SJSA1 (cell line): ENCODE data around the gene CHI3L1. TPM values are rescaled to one million over a fixed set of nuclear protein-coding genes. Genes with fewer than 3 reads are reported as not detected.

Source experiments
- DNase-seq, 2 experiments: peaks; one replicate each; pipeline ENCODE4 v3.0.0-alpha.2; 2015 to 2020; ENCODE audit warnings: low spot score in 2 of 2, low read depth in 1 of 2
- H3K27ac ChIP-seq: fragments of 250-450 bp; sonication (Bioruptor Pico); 2 replicates; pipeline ENCODE4 v1.5.1; 2020; ENCODE audit warnings: mild to moderate bottlenecking, moderate library complexity
- H3K27me3 ChIP-seq: fragments of 250-450 bp; sonication (Bioruptor Pico); replicated peaks from 2 replicates; pipeline ENCODE4 v1.5.1; 2020; ENCODE audit warnings: mild to moderate bottlenecking, moderate library complexity
- H3K36me3 ChIP-seq: fragments of 250-450 bp; sonication (Bioruptor Pico); 2 replicates; pipeline ENCODE4 v1.5.1; 2020; ENCODE audit warnings: mild to moderate bottlenecking
- H3K4me1 ChIP-seq: fragments of 250-450 bp; sonication (Bioruptor Pico); replicated peaks from 2 replicates; pipeline ENCODE4 v1.6.1; 2021; ENCODE audit warnings: mild to moderate bottlenecking
- H3K4me3 ChIP-seq: fragments of 250-450 bp; sonication (Bioruptor Pico); 2 replicates; pipeline ENCODE4 v1.5.1; 2020; ENCODE audit warnings: mild to moderate bottlenecking
- H3K9me3 ChIP-seq: fragments of 250-450 bp; sonication (Bioruptor Pico); replicated peaks from 2 replicates; pipeline ENCODE4 v1.5.1; 2020; ENCODE audit warnings: mild to moderate bottlenecking
- total RNA-seq: library from RNA; depleted of rRNA; stranded (reverse); fragments of >200 nt; shearing (Covaris generic); gene quantifications from 2 replicates; pipeline ENCODE4 v1.2.3, GENCODE V29; 2014

The CHI3L1 gene
- total RNA-seq, 1 experiment from 2014 or later = not detected

DNA sequence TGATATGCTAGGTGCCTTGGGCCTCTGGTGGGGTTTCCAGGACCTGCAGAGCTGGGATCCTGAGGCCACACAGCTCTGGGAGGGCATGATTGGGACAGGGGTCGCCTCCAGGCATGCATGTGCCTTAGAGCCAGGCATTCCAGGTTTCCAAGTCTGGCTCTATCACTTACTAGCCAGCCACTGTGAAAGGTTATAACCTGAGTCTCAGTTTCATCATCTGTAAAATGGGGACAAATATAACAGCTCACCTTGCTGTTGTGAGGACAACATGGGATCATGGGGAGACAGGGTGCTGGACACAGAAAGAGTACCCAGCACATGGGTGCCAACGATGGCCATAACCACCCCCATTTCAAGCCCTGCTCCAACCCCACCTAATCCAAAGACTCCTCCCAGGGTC, 2.7 kb downstream of the CHI3L1 start:
- H3K27ac ChIP-seq = no peak overlapping the region
- no peaks in the 10 kb centered on the region for H3K9me3 ChIP-seq
- no peak overlapping the region for H3K4me3 ChIP-seq
- DNase-seq = no peak
- no peaks in the 10 kb centered on the region for H3K36me3 ChIP-seq
- no peaks in the 10 kb centered on the region for H3K4me1 ChIP-seq
- H3K27me3 ChIP-seq = peaks cover 7% of the 10 kb centered on the region

DNA sequence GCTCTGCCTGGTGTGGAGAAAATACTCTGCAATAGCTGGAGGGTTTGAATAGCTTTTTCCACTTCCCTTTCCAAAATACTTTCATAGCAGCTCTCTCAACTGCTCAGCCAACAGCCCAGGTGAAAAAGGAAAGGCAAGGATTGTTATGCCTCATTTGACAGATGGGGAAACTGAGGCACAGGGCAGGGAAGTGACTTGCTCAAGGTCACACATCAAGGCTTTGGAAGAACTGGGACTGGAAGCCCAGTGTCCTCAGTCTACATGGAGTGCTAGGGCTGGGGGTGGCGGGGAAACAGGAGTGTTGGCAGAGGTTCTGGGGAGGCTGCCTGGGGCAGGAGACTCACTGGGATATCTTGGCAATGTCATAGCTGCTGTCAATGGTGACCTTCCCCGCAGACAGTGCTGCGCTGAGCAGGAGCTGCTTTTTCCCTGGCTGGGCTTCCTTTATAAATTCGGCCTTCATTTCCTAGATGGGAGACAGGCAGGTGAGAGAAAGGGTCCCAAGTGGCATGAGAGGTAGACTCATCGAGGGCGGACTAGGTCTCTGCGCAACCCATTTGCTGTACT, 4.0 kb downstream of the CHI3L1 start:
- Histone ChIP-seq H3K27me3 (no peaks in the 10 kb centered on the region; the same call in none of the 2 replicates), H3K27ac (no peak overlapping the region), H3K4me3 (no peak overlapping the region)

DNA sequence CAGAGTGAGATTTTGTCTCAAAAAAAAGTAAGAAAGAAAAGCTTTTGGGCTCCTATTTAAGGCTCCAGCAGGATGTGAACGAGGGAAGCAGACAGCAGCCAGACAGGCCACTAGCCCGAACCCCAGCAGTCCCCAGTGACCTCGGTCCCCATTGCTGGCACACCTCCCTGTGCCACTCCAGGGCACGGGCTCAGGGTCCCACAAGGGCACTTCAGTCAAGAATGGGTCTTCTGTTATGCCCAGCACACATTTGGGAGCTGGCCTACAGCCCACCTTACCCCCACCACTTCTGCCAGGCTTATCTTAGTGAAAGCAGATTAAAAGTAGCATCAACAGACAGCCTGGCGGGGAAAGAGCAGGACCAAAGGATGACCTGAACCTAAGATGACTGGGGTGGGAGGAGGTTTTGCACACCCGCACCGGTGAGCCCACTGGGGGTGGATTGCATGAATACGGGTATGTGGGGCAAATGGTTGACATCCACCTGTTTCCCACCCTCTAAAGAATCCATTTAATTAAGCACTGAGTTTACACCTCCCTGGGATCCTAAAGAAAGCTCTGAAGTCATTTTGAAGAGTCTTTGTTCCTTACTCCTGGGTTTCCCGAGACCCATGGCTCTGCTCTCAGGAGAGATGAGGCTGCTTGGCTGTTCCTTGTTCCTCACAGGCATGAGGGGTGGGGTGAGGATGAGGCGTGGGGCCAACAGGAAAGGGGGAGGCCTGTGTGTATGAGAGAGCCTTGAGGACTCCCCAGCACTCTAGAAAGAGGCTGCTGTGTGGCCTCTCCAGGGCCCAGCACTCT, 4.7 kb downstream of the CHI3L1 start:
- 0 out of 2 replicates have a peak, but pooled peaks cover 3% of the 10 kb centered on the region for H3K9me3 ChIP-seq
- DNase-seq = no peak
- H3K27me3 ChIP-seq = no peaks in the 10 kb centered on the region; the same call in 1 of the 2 replicates
- no peak overlapping the region for H3K27ac ChIP-seq
- no peak overlapping the region for H3K4me3 ChIP-seq
- no peaks in the 10 kb centered on the region for H3K36me3 ChIP-seq
- peaks cover 8% of the 10 kb centered on the region for H3K4me1 ChIP-seq

More for the DNA sequence above, 4.0 kb downstream of the CHI3L1 start:
- Histone ChIP-seq H3K36me3 (no peaks in the 10 kb centered on the region), H3K4me1 (peaks cover 4% of the 10 kb centered on the region), H3K9me3 (0 out of 2 replicates have a peak, but pooled peaks cover 3% of the 10 kb centered on the region)
- DNase-seq = no peak

DNA sequence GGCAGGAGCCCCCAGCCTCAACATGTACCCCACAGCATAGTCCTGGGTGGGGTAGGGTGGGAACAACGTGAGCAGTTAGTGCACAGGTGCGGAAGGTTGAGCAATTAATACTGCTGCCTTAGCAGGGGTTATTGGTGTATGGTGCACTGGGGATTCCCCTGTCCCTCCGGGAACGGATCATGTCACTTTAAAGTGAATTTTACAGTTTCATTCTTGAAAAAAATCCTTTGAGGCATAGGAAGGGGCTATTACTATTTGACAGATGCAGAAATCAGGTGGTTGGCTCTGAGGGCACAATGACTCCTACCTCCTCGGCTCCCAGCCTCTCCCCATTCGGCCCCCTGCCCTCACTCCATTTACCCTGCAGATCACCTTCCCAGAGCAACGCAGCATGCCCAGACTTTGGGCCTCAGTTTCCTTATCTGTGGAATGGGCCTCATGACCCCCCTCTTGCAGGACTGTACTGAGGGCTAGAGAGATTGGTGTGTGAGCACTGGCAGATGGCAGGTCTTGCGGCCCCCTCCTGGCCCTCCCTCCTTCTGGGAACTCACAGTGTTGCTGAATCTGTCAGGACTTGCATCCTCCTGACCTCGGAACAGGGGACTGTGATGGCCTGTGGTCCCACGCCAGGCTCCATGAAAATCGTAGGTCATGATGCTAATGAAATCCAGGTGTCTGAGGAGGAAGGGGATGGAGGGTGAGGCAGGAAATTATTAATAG, 5.7 kb downstream of the CHI3L1 start:
- H3K27ac ChIP-seq = no peak overlapping the region
- no peak for DNase-seq
- H3K9me3 ChIP-seq = 0 out of 2 replicates have a peak, but pooled peaks cover 3% of the 10 kb centered on the region
- no peaks in the 10 kb centered on the region for H3K36me3 ChIP-seq
- peaks cover 8% of the 10 kb centered on the region for H3K4me1 ChIP-seq
- H3K27me3 ChIP-seq = no peaks in the 10 kb centered on the region; the same call in 1 of the 2 replicates
- no peak overlapping the region for H3K4me3 ChIP-seq

DNA sequence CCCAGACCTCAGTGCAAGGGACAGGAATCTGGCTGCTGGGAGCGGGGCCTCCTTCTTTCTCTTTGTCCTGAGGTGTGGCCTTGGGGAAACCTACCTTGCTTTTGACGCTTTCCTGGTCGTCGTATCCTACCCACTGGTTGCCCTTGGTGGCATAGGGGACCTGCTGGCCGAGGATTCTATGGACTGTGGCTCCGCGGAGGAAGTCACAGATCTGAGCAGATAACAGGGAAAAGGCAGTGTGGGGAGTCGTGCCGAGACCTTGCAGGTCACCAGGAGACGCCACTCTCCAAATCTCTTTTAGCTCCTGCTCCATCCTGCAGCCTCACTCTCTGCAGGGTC, 6.9 kb downstream of the CHI3L1 start:
- Histone ChIP-seq H3K4me1 (peaks cover 8% of the 10 kb centered on the region), H3K9me3 (0 out of 2 replicates have a peak, but pooled peaks cover 3% of the 10 kb centered on the region), H3K27ac (no peak overlapping the region), H3K27me3 (no peaks in the 10 kb centered on the region; the same call in 1 of the 2 replicates), H3K4me3 (no peak overlapping the region), H3K36me3 (no peaks in the 10 kb centered on the region)
- DNase-seq = no peak

DNA sequence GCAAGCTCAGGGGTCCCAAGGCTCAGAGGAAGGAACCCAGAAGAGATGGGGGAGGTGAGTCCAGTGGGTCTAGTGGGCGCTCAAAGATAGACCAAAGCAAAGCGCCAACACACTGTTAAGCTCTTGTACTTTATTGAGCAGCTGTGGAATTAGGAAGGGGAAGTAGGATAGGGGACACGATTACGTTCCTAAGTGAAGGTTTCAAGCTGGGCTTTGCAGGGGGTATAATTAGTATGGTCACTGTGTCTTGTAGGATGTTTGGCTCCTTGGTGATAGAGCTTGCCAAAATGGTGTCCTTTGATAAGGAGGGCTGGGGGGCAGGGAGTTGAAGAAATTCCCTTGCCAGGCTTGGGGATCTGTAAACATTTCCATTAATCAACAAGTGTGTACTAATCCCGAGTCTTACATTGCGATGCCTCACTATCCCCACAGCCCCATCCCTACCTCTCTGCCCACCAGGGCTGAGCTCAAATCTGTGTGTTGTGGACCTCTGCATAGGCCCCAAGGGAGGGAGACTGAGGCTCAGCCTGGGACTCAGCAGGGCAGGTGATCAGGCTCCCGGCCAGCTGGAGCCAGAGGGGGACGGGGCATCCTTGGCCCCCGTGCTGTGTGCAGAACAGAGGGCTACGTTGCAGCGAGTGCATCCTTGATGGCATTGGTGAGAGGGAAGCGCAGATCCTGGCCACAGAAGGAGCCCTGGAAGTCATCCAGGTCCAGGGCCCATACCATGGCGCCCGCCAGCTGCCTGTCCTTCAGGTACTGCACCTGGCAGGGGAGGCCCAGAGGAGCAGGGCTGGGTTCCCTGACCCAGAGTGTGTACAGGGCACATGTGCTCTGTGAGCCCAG, 7.5 kb downstream of the CHI3L1 start:
- DNase-seq = no peak
- no peaks in the 10 kb centered on the region for H3K36me3 ChIP-seq
- H3K27me3 ChIP-seq = no peaks in the 10 kb centered on the region; the same call in 1 of the 2 replicates
- no peak overlapping the region for H3K27ac ChIP-seq
- H3K9me3 ChIP-seq = 0 out of 2 replicates have a peak, but pooled peaks cover 3% of the 10 kb centered on the region
- H3K4me1 ChIP-seq = peaks cover 8% of the 10 kb centered on the region
- no peak overlapping the region for H3K4me3 ChIP-seq

DNA sequence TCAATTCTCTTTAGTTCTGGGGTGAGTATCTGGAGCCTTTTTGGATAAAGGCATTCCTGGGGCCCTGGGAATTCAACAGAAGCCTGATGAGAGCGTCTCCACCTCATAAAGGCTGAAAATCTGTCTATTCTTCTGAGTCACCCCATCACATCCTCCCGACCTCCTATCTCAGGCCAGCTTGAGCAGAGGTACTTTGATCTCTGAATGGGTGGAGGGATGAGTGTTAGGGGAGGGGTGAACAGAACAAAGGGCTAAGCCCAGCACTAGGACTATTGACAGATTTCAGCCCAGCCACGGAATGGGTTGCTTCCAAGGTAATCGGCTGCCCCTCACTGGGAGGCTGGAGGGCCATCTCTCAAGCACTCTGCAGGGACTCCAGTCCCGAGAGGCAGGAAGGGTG, 8.4 kb downstream of the CHI3L1 start:
- H3K27ac ChIP-seq = no peak overlapping the region
- DNase-seq = no peak
- H3K36me3 ChIP-seq = no peaks in the 10 kb centered on the region
- 0 out of 2 replicates have a peak, but pooled peaks cover 3% of the 10 kb centered on the region for H3K9me3 ChIP-seq
- peaks cover 8% of the 10 kb centered on the region for H3K4me1 ChIP-seq
- H3K4me3 ChIP-seq = no peak overlapping the region
- H3K27me3 ChIP-seq = no peaks in the 10 kb centered on the region; the same call in 1 of the 2 replicates

DNA sequence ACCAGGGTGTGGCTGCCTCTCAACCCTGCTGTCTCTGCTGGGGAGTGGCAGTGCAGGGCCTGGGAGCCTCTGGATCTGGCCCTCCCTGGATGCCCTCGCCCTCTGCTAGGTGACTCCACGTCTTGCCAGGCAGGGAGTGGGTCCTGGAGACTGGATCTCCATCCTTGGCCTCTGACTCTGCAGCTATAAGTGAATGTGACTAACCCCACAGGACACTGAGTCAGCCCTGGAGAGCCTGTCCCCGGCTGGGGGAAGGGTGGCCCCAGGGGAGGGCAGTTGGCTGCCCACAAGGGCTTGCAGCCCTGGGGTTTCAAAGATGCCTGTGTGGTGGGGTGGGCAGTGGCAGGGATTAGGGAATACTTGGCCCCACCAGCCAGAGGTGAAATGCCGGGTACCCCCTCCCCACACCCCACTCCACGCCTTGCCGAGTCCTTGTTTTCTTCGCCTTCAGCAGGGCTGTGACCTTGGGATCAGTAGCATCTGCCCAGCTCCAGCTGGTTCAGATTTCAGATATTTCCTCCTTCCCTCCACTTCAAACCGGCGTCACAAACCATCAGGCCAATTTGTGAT, 8.9 kb downstream of the CHI3L1 start:
- no peak overlapping the region for H3K4me3 ChIP-seq
- H3K36me3 ChIP-seq = no peaks in the 10 kb centered on the region
- peaks cover 8% of the 10 kb centered on the region for H3K4me1 ChIP-seq
- no peak overlapping the region for H3K27ac ChIP-seq
- 0 out of 2 replicates have a peak, but pooled peaks cover 3% of the 10 kb centered on the region for H3K9me3 ChIP-seq
- no peaks in the 10 kb centered on the region; the same call in 1 of the 2 replicates for H3K27me3 ChIP-seq
- DNase-seq = peak; percentile 12 to 55

DNA sequence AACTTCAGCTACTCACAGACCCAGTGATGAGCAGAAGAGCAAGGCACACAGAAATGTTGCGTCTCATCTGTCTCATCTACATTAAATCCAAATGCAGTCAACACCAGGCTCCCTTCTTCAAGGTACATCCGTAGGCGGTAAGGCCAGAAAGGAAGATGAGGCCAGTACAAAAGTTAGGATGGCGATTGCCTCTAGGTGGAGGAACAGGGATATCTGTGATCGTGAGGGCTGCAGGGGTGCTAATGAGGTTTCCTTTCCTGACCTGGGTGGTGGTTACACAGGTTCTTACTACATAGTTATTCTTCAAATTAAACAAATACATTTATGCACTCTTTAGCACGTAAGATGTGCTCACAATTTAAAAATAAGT, 9.5 kb downstream of the CHI3L1 start:
- DNase-seq = no peak

DNA sequence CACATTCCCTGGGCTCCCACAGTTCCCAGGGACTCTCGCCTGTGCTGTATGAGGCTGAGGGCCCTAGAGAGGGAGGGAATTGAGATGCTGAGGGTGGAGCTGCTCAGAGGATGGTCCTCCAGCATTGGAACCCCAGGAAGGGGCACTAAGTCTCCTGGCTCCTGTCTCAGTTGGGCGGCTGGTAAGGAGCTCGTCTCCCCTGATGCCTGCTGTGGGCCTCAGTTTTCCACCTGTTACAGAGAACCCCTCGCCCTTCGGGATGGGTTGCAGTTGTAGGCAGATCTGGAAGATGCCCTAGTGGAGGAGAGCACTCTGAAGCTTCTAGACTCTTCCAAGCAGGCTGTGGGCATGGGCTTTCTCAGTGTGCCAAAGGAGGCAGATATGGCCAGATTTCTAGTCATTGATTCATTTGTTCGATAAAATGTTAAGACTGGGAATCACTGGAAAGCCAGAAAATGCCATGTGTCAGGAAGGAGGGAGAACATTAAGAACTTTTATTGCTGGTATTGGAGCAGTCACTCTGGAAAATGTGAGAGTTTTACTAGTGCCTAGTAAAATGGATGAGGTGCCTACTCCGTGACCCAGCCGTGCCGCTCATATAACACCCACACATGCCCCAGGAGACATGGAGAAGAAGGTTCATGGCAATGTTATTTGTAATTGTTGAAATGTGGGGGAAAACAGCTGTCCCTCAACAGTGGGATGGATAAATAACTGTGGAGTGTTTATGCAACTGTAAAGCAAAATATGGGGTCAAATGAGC, 10.1 kb downstream of the CHI3L1 start:
- H3K4me1 ChIP-seq = peaks cover 8% of the 10 kb centered on the region
- no peaks in the 10 kb centered on the region for H3K36me3 ChIP-seq
- H3K9me3 ChIP-seq = 0 out of 2 replicates have a peak, but pooled peaks cover 3% of the 10 kb centered on the region
- no peak for DNase-seq
- H3K27me3 ChIP-seq = no peaks in the 10 kb centered on the region; the same call in 1 of the 2 replicates
- H3K27ac ChIP-seq = no peak overlapping the region
- no peak overlapping the region for H3K4me3 ChIP-seq

More for the DNA sequence above, 9.5 kb downstream of the CHI3L1 start:
- H3K4me3 ChIP-seq = no peak overlapping the region
- H3K27me3 ChIP-seq = no peaks in the 10 kb centered on the region; the same call in 1 of the 2 replicates
- H3K36me3 ChIP-seq = no peaks in the 10 kb centered on the region
- H3K4me1 ChIP-seq = peaks cover 8% of the 10 kb centered on the region
- H3K27ac ChIP-seq = no peak overlapping the region
- 0 out of 2 replicates have a peak, but pooled peaks cover 3% of the 10 kb centered on the region for H3K9me3 ChIP-seq

DNA sequence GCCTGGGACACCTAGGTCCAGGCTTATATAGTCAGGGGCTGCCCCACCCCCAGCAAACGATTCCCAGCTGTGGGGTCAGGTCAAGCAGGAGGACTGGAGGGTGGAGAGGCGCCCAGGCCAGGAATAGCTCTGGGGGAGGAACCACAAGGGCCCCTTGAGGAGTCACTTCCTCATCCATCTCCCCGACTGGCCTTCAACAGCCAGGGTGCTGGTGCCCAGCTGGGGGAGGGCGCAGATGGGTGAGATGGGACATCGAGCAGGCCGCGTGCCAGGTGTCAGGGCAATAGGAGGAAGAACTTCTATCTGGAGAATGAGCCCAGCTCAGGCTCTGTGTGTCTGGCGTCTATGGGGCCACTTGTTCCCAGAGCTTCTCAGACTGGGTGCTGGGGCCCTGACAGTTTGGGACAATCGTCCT, 10.7 kb downstream of the CHI3L1 start:
- 0 out of 2 replicates have a peak, but pooled peaks cover 3% of the 10 kb centered on the region for H3K9me3 ChIP-seq
- H3K4me1 ChIP-seq = peaks cover 8% of the 10 kb centered on the region
- no peak for DNase-seq
- no peaks in the 10 kb centered on the region for H3K36me3 ChIP-seq
- H3K4me3 ChIP-seq = no peak overlapping the region
- no peak overlapping the region for H3K27ac ChIP-seq
- H3K27me3 ChIP-seq = no peaks in the 10 kb centered on the region; the same call in 1 of the 2 replicates

DNA sequence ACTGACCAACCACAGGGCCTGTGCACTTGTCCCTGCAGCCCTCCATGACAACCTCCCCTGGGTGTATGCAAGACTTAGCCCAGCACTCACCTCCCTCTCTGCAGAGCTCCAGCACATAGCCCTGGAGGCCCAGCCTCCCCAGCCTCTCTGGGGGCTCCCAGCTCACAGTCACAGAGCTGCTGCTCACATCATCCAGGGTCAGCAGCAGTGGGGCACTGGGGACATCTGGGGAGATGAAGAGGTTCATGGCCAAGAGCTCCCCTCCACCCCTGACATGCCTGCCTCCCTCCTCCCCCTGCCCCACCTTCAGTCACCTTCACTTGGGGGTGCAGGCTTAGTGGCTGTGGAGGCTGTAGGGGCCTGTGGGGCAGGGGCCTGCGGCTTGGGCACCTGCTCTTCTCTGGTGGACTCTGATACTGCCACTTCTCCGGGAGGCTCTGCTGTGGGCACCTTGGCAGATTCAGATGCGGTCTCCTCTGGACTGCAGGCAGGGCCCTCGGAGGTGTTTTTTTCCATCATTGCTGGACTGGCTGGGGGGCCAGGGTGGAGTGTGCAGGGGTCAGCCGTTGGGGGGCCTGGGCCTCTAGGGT, 11.2 kb downstream of the CHI3L1 start, which contains the start of gene MYBPH:
Gene MYBPH, minus strand, starts transcription at position 590 of the 590 bp plus-strand sequence. Its CDS starts 71 bp downstream, at position 519.
- Histone ChIP-seq H3K27me3 (no peaks in the 10 kb centered on the region; the same call in 1 of the 2 replicates), H3K4me3 (no peak within 1 kb of the TSS), H3K27ac (no peak within 1 kb of the TSS), H3K4me1 (peaks cover 8% of the 10 kb centered on the region), H3K36me3 (no peaks in the 10 kb centered on the region), H3K9me3 (0 out of 2 replicates have a peak, but pooled peaks cover 3% of the 10 kb centered on the region)
- no peak for DNase-seq
